GM12878 (cell line): Measurements from ENCODE around the gene TEFM. TPM values are rescaled to one million over a fixed set of nuclear protein-coding genes. Genes with fewer than 3 reads are reported as not detected.

Source experiments
- CHD1 ChIP-seq: IDR thresholded peaks from 2 replicates; pipeline ENCODE4 v1.6.1; 2012; ENCODE audit warnings: low read depth, low read length, improper control_type of control experiment
- E4F1 ChIP-seq: fragments of 450-650 bp; IDR thresholded peaks from 2 replicates; pipeline ENCODE4 v1.6.1; 2018; ENCODE audit warnings: borderline replicate concordance, mild to moderate bottlenecking; ENCODE audit not compliant: partially characterized antibody
- EGR1 ChIP-seq, 2 experiments: IDR thresholded peaks; 1 replicate in 1 of 2; 2 replicates in 1 of 2; pipeline ENCODE4 v1.6.1; 2011 to 2012; ENCODE audit warnings: low read depth in 2 of 2, low read length in 2 of 2, borderline replicate concordance in 1 of 2, mild to moderate bottlenecking in 1 of 2, moderate library complexity in 1 of 2
- FOXM1 ChIP-seq: IDR thresholded peaks from 2 replicates; pipeline ENCODE4 v1.6.1; 2012; ENCODE audit warnings: low read depth, mild to moderate bottlenecking, inconsistent platforms, low read length, moderate library complexity
- MEF2B ChIP-seq: fragments of 450-650 bp; IDR thresholded peaks from 2 replicates; pipeline ENCODE4 v1.6.1; 2018; ENCODE audit warnings: mild to moderate bottlenecking, moderate library complexity; ENCODE audit not compliant: partially characterized antibody, poor library complexity, severe bottlenecking
- SIX5 ChIP-seq: IDR thresholded peaks from 2 replicates; pipeline ENCODE4 v1.6.1; 2011; ENCODE audit warnings: mild to moderate bottlenecking, low read depth, low read length, moderate library complexity; ENCODE audit not compliant: severe bottlenecking
- SKIL ChIP-seq: fragments of 450-650 bp; IDR thresholded peaks from 2 replicates; pipeline ENCODE4 v1.6.1; 2017; ENCODE audit warnings: mild to moderate bottlenecking, low read depth, inconsistent platforms; ENCODE audit not compliant: poor library complexity, severe bottlenecking
- ZBTB11 ChIP-seq: fragments of 450-650 bp; formaldehyde crosslinking; IDR thresholded peaks from 2 replicates; pipeline ENCODE4 v1.5.0; 2022; ENCODE audit warnings: mild to moderate bottlenecking, missing genetic modification characterization
- polyA plus RNA-seq, 11 experiments: library from polyadenylated mRNA; depleted of rRNA in 4 of 11; unstranded in 6 of 11; stranded (reverse) in 5 of 11; fragments of >200 nt; fragmentation: Nextera tagmentation in 4 of 11; fragmentation: Illumina TruSeq in 1 of 11; extraction: Ambion mirVana in 4 of 11; extraction: Trizol in 1 of 11; gene quantifications; 1 replicate in 1 of 11; 2 replicates in 10 of 11; pipeline versions ENCODE4 v1.2.1 to v1.2.3, GENCODE V29; 2011 to 2016; ENCODE audit warnings: inconsistent platforms in 2 of 11, missing spikeins in 2 of 11, low read depth in 1 of 11
- total RNA-seq, 4 experiments: library from RNA; depleted of rRNA in 3 of 4; stranded (reverse); fragments of >200 nt in 3 of 4; fragmentation: Illumina TruSeq in 1 of 4; extraction: Trizol in 1 of 4; gene quantifications; 2 replicates each; pipeline versions ENCODE4 v1.2.1 to v1.2.3, GENCODE V29; 2013 to 2021

The TEFM gene
- total and polyA plus RNA-seq, 10 of the 15 experiments (the other 5 are each of a cell fraction or from before 2014, with no cell fraction given): 11.5 to 57.1 (median 28.6) TPM

GRCh38 chr17:30950189-30950588 is 44.2 kb upstream of the TEFM start (continued):
- TF ChIP-seq SKIL (no peak), ZBTB11 (no peak), EGR1 (IDR thresholded peaks at IDR 0.05; ENCODE audit: borderline replicate concordance in 1 of 2, low read depth in 2 of 2, low read length in 2 of 2) (no peak), FOXM1 (no peak), CHD1 (no peak), MEF2B (no peak), SIX5 (no peak), E4F1 (no peak)
